ENCODE data around the gene IL17RC. TPM values are rescaled to one million over a fixed set of nuclear protein-coding genes. Genes with fewer than 3 reads are reported as not detected.

The IL17RC gene
- polyA plus RNA-seq, 1 experiment: 17.3 TPM

- no peak for TF ChIP-seq CTCF (IDR thresholded peaks at IDR 0.05; ENCODE audit: low read depth, low read length)
- peak overlapping the region; percentile 21 for H3K27ac ChIP-seq (ENCODE audit: low read depth, low read length)
- no peaks in the 10 kb centered on the region for H3K27me3 ChIP-seq (ENCODE audit: control insufficient read depth, insufficient read depth, low read length)
- ChIA-PET POLR2A (interaction anchor here (1.5 to 2.1 kb wide), 2 partner anchors 18 to 48 kb away, joined by 4 to 6 read pairs; no protein-coding TSS in a partner anchor), CTCF (interaction anchor here (0.7 to 1.7 kb wide), 3 partner anchors 19 to 63 kb away, joined by 5 to 9 read pairs (median 6); no protein-coding TSS in a partner anchor)
- H3K9me3 ChIP-seq (ENCODE audit: control insufficient read depth, insufficient read depth, low read length): no peaks in the 10 kb centered on the region
- DNase-seq (ENCODE audit: low read depth, low spot score): no peak
- no peak overlapping the region for H3K4me3 ChIP-seq (ENCODE audit: low read depth, low read length)
These were observed 5.0 kb upstream of the IL17RC start for GRCh38 chr3:9911863-9912262.

GRCh38 chr3:9912294-9912935, 4.5 kb upstream of the IL17RC start:
- Histone ChIP-seq H3K27ac (ENCODE audit: low read depth, low read length) (peak overlapping the region; percentile 21), H3K9me3 (ENCODE audit: control insufficient read depth, insufficient read depth, low read length) (no peaks in the 10 kb centered on the region), H3K4me3 (ENCODE audit: low read depth, low read length) (no peak overlapping the region), H3K27me3 (ENCODE audit: control insufficient read depth, insufficient read depth, low read length) (no peaks in the 10 kb centered on the region)
- ChIA-PET POLR2A (interaction anchor here (0.6 to 2.1 kb wide), 3 partner anchors 13 to 48 kb away, joined by 4 to 6 read pairs (median 5); no protein-coding TSS in a partner anchor), CTCF (interaction anchor here (0.7 to 1.7 kb wide), 3 partner anchors 19 to 63 kb away, joined by 5 to 9 read pairs (median 6); no protein-coding TSS in a partner anchor)
- no peak for TF ChIP-seq CTCF (IDR thresholded peaks at IDR 0.05; ENCODE audit: low read depth, low read length)
- DNase-seq (ENCODE audit: low read depth, low spot score): no peak

- Histone ChIP-seq H3K9me3 (ENCODE audit: control insufficient read depth, insufficient read depth, low read length) (no peaks in the 10 kb centered on the region; the same call in 1 of the 2 replicates), H3K4me3 (ENCODE audit: low read depth, low read length) (no peak overlapping the region), H3K27me3 (ENCODE audit: control insufficient read depth, insufficient read depth, low read length) (no peaks in the 10 kb centered on the region), H3K27ac (ENCODE audit: low read depth, low read length) (no peak overlapping the region)
- CTCF ChIA-PET: interaction anchor here (0.9 to 1.0 kb wide), 3 partner anchors 22 to 65 kb away, joined by 3 to 4 read pairs (median 3); no protein-coding TSS in a partner anchor
- TF ChIP-seq CTCF (IDR thresholded peaks at IDR 0.05; ENCODE audit: low read depth, low read length): no peak
- POLR2A ChIA-PET: interaction anchor here (0.9 kb wide), 1 partner anchor 70 kb away, joined by 3 read pairs; the partner anchor contains the start of gene RPUSD3
- DNase-seq (ENCODE audit: low read depth, low spot score): no peak
These were observed 3.3 kb upstream of the IL17RC start for GRCh38 chr3:9913601-9914000.

- Histone ChIP-seq H3K27ac (ENCODE audit: low read depth, low read length) (no peak overlapping the region), H3K27me3 (ENCODE audit: control insufficient read depth, insufficient read depth, low read length) (no peaks in the 10 kb centered on the region), H3K4me3 (ENCODE audit: low read depth, low read length) (no peak overlapping the region), H3K9me3 (ENCODE audit: control insufficient read depth, insufficient read depth, low read length) (no peaks in the 10 kb centered on the region; the same call in 1 of the 2 replicates)
- POLR2A ChIA-PET: interaction anchor here (0.9 kb wide), 1 partner anchor 70 kb away, joined by 3 read pairs; the partner anchor contains the start of gene RPUSD3
- CTCF ChIA-PET: interaction anchor here (0.9 to 1.0 kb wide), 4 partner anchors 23 to 68 kb away, joined by 3 to 4 read pairs (median 4); no protein-coding TSS in a partner anchor
- no peak for TF ChIP-seq CTCF (IDR thresholded peaks at IDR 0.05; ENCODE audit: low read depth, low read length)
- DNase-seq (ENCODE audit: low read depth, low spot score): no peak
These were observed 2.9 kb upstream of the IL17RC start for GRCh38 chr3:9914011-9914410.

Data from AG04450 (cell line).